Measurements from ENCODE around the gene TOM1L2. TPM values are rescaled to one million over a fixed set of nuclear protein-coding genes. Genes with fewer than 3 reads are reported as not detected.
"Not testable (repeated sequence)": the region's sequence is repeated elsewhere in the genome, so short reads cannot be mapped to it uniquely, and the experiment has no call there.

TOM1L2 gene
- total and polyA plus RNA-seq, 4 experiments from 2014 or later: 1.6 to 63.1 (median 35.7) TPM

DNA sequence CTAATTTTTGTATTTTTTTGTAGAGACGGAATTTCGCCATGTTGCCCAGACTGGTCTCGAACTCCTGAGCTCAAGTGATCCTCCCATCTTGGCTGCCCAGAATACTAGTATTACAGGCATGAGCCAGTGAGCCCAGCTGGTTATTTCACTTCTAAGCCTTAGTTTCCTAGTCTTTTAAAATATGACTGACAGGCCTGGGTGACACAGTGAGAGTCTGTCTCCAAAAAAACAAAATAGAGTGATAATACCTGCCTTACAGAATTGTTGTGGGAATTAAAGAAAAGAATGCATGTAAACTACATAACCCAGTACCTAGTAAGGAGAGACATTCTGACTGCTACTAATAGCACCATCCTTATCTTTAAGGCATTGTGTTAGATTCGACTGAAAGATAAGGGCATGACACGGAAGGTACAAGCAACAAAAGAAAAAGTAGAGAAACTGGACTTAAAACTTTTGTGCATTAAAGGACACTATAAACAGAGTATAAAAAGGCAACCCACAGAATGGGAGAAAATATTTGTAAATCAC is 11.6 kb downstream of the TOM1L2 start:
- Histone ChIP-seq H3K36me3 (ENCODE audit: insufficient read depth, low read length) (no peaks in the 10 kb centered on the region), H3K4me1 (ENCODE audit: insufficient read depth, low read length) (peaks cover 46% of the 10 kb centered on the region), H3K9me3 (ENCODE audit: control insufficient read depth in 1 of 2, low read length in 2 of 2) (no peaks in the 10 kb centered on the region), H3K27me3 (ENCODE audit: insufficient read depth, low read length) (no peaks in the 10 kb centered on the region), H3K27ac (ENCODE audit: low read depth, low read length) (peak overlapping the region; percentile 65), H3K4me3 (ENCODE audit: low read length in 2 of 2) (no peak overlapping the region)
- H3K27me3 Mint-ChIP-seq: no peaks in the 10 kb centered on the region
- intact Hi-C loops (cut with micrococcal nuclease): no loop called here
- H3K4me1 Mint-ChIP-seq: peaks cover 51 to 71% (median 61%) of the 10 kb centered on the region in 4 donors
- H3K9me3 Mint-ChIP-seq: no peaks in the 10 kb centered on the region
- peak overlapping the region in 7 of 8 donors; percentile 38 to 97 (median 85) for H3K4me3 Mint-ChIP-seq
- POLR2A ChIA-PET (ENCODE audit: partially characterized antibody): interaction anchor here (1.0 to 5.1 kb wide), 5 partner anchors 10 to 724 kb away, joined by 3 to 122 read pairs (median 3); partner anchors contain the start of genes DRC3, FLCN and TOM1L2
- CTCF ChIA-PET (ENCODE audit: partially characterized antibody): interaction anchor here (1.3 to 1.8 kb wide), 2 partner anchors 12 to 42 kb away, joined by 4 to 6 read pairs; partner anchors contain the start of genes DRC3 and TOM1L2
- DNase-seq: no peak
- H3K36me3 Mint-ChIP-seq: peaks cover 9 to 12% of the 10 kb centered on the region in 2 donors
- peak overlapping the region; percentile 91 to 100 (median 96) for H3K27ac Mint-ChIP-seq

DNA sequence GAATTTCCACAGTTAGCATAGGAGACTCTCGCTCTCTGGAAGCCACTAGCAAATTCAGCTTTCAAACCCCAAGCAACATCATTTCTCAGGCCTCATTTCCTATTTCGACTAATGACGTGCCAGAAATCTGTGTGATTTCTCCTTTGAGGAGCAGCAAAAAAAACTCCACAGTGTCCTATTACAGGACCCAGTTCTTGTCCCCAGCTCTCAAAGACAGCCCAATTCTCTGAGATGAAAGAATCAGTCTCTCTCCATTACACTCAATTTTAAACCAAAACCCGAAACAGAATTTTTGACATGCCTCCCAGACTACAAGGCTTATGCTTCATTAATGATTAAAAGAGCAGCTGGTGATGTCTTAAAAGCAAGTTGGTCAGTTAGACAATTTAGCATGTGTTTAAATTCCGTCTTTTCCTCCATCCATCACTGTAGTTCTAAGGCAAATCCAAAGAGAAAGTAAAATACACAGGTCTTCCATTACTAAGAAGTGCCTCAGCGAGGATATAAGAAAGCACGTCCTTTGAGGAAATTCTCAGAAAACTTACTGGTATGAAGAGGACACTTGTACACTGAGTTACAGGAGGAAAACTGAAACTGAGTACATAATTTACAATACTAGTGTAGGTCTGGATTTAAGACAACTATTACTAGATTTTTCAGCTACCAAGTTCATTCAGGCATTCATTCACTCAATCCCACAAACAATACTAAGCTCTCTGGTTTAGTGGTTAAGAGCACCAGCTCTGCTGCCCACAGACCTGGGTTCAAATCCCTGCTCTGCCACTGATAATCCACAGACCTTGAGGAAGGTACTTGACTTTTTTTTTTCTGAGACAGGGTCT is 12.5 kb downstream of the TOM1L2 start:
- Mint-ChIP-seq H3K27ac (peak overlapping the region; percentile 91 to 100 (median 96)), H3K36me3 (peaks cover 13 to 17% of the 10 kb centered on the region in 2 donors), H3K4me1 (peaks cover 49 to 74% (median 61%) of the 10 kb centered on the region in 4 donors), H3K27me3 (no peaks in the 10 kb centered on the region), H3K9me3 (no peaks in the 10 kb centered on the region), H3K4me3 (peak overlapping the region; percentile 79 to 97 (median 86))
- CTCF ChIA-PET (ENCODE audit: partially characterized antibody): interaction anchor here (1.3 to 1.8 kb wide), 2 partner anchors 13 to 41 kb away, joined by 4 to 6 read pairs; partner anchors contain the start of genes DRC3 and TOM1L2
- peak overlapping the region; percentile 65 for H3K27ac ChIP-seq (ENCODE audit: low read depth, low read length)
- no peaks in the 10 kb centered on the region for H3K27me3 ChIP-seq (ENCODE audit: insufficient read depth, low read length)
- no peaks in the 10 kb centered on the region for H3K9me3 ChIP-seq (ENCODE audit: control insufficient read depth in 1 of 2, low read length in 2 of 2)
- H3K4me1 ChIP-seq (ENCODE audit: insufficient read depth, low read length): peaks cover 46% of the 10 kb centered on the region
- no peaks in the 10 kb centered on the region for H3K36me3 ChIP-seq (ENCODE audit: insufficient read depth, low read length)
- DNase-seq: peak in 4 of 5 donors; percentile 26 to 38 (median 28)
- POLR2A ChIA-PET (ENCODE audit: partially characterized antibody): interaction anchor here (0.6 to 5.1 kb wide), 6 partner anchors 11 to 723 kb away, joined by 3 to 122 read pairs (median 3); partner anchors contain the start of genes DRC3, FLCN and TOM1L2
- intact Hi-C loops (cut with micrococcal nuclease): loop anchor here (5.0 to 10.0 kb wide), 2 partner anchors 65 to 122 kb away; partner anchors contain the start of gene SREBF1
- H3K4me3 ChIP-seq (ENCODE audit: low read length in 2 of 2): peak overlapping the region; percentile 32 to 75

- intact Hi-C loops (cut with micrococcal nuclease): loop anchor here (1.0 to 10.0 kb wide), 3 partner anchors 13 to 122 kb away; partner anchors contain the start of genes DRC3, SREBF1 and TOM1L2
- H3K4me3 Mint-ChIP-seq: peak overlapping the region; percentile 79 to 97 (median 86)
- H3K36me3 Mint-ChIP-seq: peaks cover 14 to 22% of the 10 kb centered on the region in 2 donors
- peak overlapping the region in 1 of 2 donors; percentile 75 for H3K4me3 ChIP-seq (ENCODE audit: low read length in 2 of 2)
- peaks cover 46% of the 10 kb centered on the region for H3K4me1 ChIP-seq (ENCODE audit: insufficient read depth, low read length)
- peak overlapping the region; percentile 65 for H3K27ac ChIP-seq (ENCODE audit: low read depth, low read length)
- no peaks in the 10 kb centered on the region for H3K27me3 ChIP-seq (ENCODE audit: insufficient read depth, low read length)
- no peaks in the 10 kb centered on the region for H3K9me3 ChIP-seq (ENCODE audit: control insufficient read depth in 1 of 2, low read length in 2 of 2)
- ChIA-PET CTCF (ENCODE audit: partially characterized antibody) (interaction anchor here (1.2 to 1.3 kb wide), 3 partner anchors 12 to 14 kb away, joined by 4 to 9 read pairs (median 6); partner anchors contain the start of genes DRC3 and TOM1L2), POLR2A (ENCODE audit: partially characterized antibody) (interaction anchor here (1.5 to 5.1 kb wide), 2 partner anchors 12 to 24 kb away, joined by 3 to 122 read pairs; partner anchors contain the start of genes DRC3 and TOM1L2)
- peaks cover 48 to 79% (median 64%) of the 10 kb centered on the region in 4 donors for H3K4me1 Mint-ChIP-seq
- no peak for DNase-seq
- peak overlapping the region; percentile 91 to 100 (median 96) for H3K27ac Mint-ChIP-seq
- no peaks in the 10 kb centered on the region for H3K36me3 ChIP-seq (ENCODE audit: insufficient read depth, low read length)
- H3K27me3 Mint-ChIP-seq: no peaks in the 10 kb centered on the region
- H3K9me3 Mint-ChIP-seq: no peaks in the 10 kb centered on the region
These were observed 13.2 kb downstream of the TOM1L2 start for GRCh38 chr17:17958982-17959381.

GRCh38 chr17:17957584-17957916 is 14.7 kb downstream of the TOM1L2 start:
- no peak for DNase-seq
- Mint-ChIP-seq H3K4me1 (peaks cover 40 to 76% (median 60%) of the 10 kb centered on the region in 4 donors), H3K36me3 (peaks cover 17 to 22% of the 10 kb centered on the region in 2 donors), H3K27me3 (no peaks in the 10 kb centered on the region), H3K27ac (peak overlapping the region; percentile 91 to 100 (median 96)), H3K9me3 (no peaks in the 10 kb centered on the region), H3K4me3 (peak overlapping the region in 5 of 8 donors; percentile 79 to 97 (median 90))
- intact Hi-C loops (cut with micrococcal nuclease): loop anchor here (5.0 to 10.0 kb wide), 2 partner anchors 63 to 120 kb away; partner anchors contain the start of gene SREBF1
- no peaks in the 10 kb centered on the region for H3K36me3 ChIP-seq (ENCODE audit: insufficient read depth, low read length)
- H3K9me3 ChIP-seq (ENCODE audit: control insufficient read depth in 1 of 2, low read length in 2 of 2): no peaks in the 10 kb centered on the region
- H3K27ac ChIP-seq (ENCODE audit: low read depth, low read length): peak overlapping the region; percentile 65
- POLR2A ChIA-PET (ENCODE audit: partially characterized antibody): interaction anchor here (0.6 to 5.1 kb wide), 8 partner anchors 9 to 1579 kb away, joined by 3 to 122 read pairs (median 4); partner anchors contain the start of genes DRC3, SREBF1 and TOM1L2
- H3K4me1 ChIP-seq (ENCODE audit: insufficient read depth, low read length): peaks cover 46% of the 10 kb centered on the region
- H3K27me3 ChIP-seq (ENCODE audit: insufficient read depth, low read length): no peaks in the 10 kb centered on the region
- H3K4me3 ChIP-seq (ENCODE audit: low read length in 2 of 2): no peak overlapping the region
- CTCF ChIA-PET (ENCODE audit: partially characterized antibody): interaction anchor here (0.9 to 2.4 kb wide), 6 partner anchors 10 to 39 kb away, joined by 3 to 9 read pairs (median 4); partner anchors contain the start of genes DRC3 and TOM1L2

- not testable (repeated sequence) for DNase-seq; H3K27me3 ChIP-seq (ENCODE audit: insufficient read depth, low read length); H3K9me3 Mint-ChIP-seq; H3K36me3 ChIP-seq (ENCODE audit: insufficient read depth, low read length); H3K4me3 ChIP-seq (ENCODE audit: low read length in 2 of 2); H3K9me3 ChIP-seq (ENCODE audit: control insufficient read depth in 1 of 2, low read length in 2 of 2); H3K27ac ChIP-seq (ENCODE audit: low read depth, low read length); H3K27me3 Mint-ChIP-seq
- H3K4me1 Mint-ChIP-seq: peaks cover 43 to 69% (median 54%) of the 10 kb centered on the region in 4 donors
- CTCF ChIA-PET (ENCODE audit: partially characterized antibody): interaction anchor here (1.6 to 2.4 kb wide), 3 partner anchors 9 to 37 kb away, joined by 4 to 7 read pairs (median 5); partner anchors contain the start of genes DRC3 and TOM1L2
- intact Hi-C loops (cut with micrococcal nuclease): loop anchor here (5.0 to 10.0 kb wide), 2 partner anchors 61 to 119 kb away; partner anchors contain the start of gene SREBF1
- H3K27ac Mint-ChIP-seq: peak overlapping the region in 6 of 7 donors; percentile 36 to 84 (median 68)
- H3K4me3 Mint-ChIP-seq: peak overlapping the region in 1 of 8 donors; percentile 36
- peaks cover 42% of the 10 kb centered on the region for H3K4me1 ChIP-seq (ENCODE audit: insufficient read depth, low read length)
- H3K36me3 Mint-ChIP-seq: peaks cover 15 to 18% of the 10 kb centered on the region in 2 donors
- POLR2A ChIA-PET (ENCODE audit: partially characterized antibody): interaction anchor here (1.7 to 5.1 kb wide), 2 partner anchors 11 to 15 kb away, joined by 6 to 122 read pairs; partner anchors contain the start of genes DRC3 and TOM1L2
These were observed 16.3 kb downstream of the TOM1L2 start for GRCh38 chr17:17955790-17956341.

DNA sequence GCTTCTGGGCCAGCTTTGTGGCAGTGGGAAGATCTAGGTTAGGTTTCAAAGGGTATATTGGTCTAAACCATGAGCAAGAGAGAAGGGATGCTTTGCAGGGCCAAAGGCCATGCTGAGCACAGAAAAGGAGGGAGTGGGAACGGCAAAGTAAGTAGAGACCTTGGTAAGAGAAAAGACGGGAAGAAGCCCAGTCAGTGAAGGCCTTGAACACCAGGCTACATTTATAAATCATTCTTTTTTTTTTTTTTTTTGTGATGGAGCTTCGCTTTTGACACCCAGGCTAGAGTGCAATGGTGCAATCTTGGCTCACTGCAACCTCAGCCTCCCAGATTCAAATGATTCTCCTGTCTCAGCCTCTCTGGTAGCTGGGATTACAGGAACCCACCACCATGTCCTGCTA is 18.1 kb downstream of the TOM1L2 start:
- Mint-ChIP-seq H3K9me3 (no peaks in the 10 kb centered on the region), H3K36me3 (peaks cover 12 to 21% of the 10 kb centered on the region in 2 donors), H3K4me1 (peaks cover 30 to 57% (median 44%) of the 10 kb centered on the region in 4 donors), H3K27ac (peak overlapping the region in 3 of 7 donors; percentile 22 to 73 (median 67)), H3K4me3 (no peak overlapping the region), H3K27me3 (no peaks in the 10 kb centered on the region)
- POLR2A ChIA-PET (ENCODE audit: partially characterized antibody): no interaction called here
- peaks cover 25% of the 10 kb centered on the region for H3K4me1 ChIP-seq (ENCODE audit: insufficient read depth, low read length)
- H3K9me3 ChIP-seq (ENCODE audit: control insufficient read depth in 1 of 2, low read length in 2 of 2): no peaks in the 10 kb centered on the region
- intact Hi-C loops (cut with micrococcal nuclease): loop anchor here (10.0 kb wide), 1 partner anchor 59 kb away; no protein-coding TSS in a partner anchor
- H3K27me3 ChIP-seq (ENCODE audit: insufficient read depth, low read length): no peaks in the 10 kb centered on the region
- DNase-seq: no peak
- CTCF ChIA-PET (ENCODE audit: partially characterized antibody): interaction anchor here (2.0 kb wide), 1 partner anchor 18 kb away, joined by 5 read pairs; the partner anchor contains the start of genes DRC3 and TOM1L2
- H3K27ac ChIP-seq (ENCODE audit: low read depth, low read length): no peak overlapping the region
- no peaks in the 10 kb centered on the region for H3K36me3 ChIP-seq (ENCODE audit: insufficient read depth, low read length)
- no peak overlapping the region for H3K4me3 ChIP-seq (ENCODE audit: low read length in 2 of 2)

Measured in CD4-positive, alpha-beta memory T cell (primary cell).